HG03469 (cell line): ENCODE results near the gene ICAM4.
"Not testable (repeated sequence)": the region's sequence is repeated elsewhere in the genome, so short reads cannot be mapped to it uniquely, and the experiment has no call there.

ENCODE experiments used
- ATAC-seq: cut with Tn5 transposase; IDR thresholded peaks from one replicate; pipeline ENCODE4 v1.9.1; 2021; ENCODE audit warnings: mild to moderate bottlenecking, moderate library complexity, moderate number of reproducible peaks; ENCODE audit not compliant: unreplicated experiment

ICAM4 gene, protein sequence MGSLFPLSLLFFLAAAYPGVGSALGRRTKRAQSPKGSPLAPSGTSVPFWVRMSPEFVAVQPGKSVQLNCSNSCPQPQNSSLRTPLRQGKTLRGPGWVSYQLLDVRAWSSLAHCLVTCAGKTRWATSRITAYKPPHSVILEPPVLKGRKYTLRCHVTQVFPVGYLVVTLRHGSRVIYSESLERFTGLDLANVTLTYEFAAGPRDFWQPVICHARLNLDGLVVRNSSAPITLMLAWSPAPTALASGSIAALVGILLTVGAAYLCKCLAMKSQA

GRCh38 chr19:10286803-10287737 is at the start of gene ICAM4:
ICAM4 (plus strand) TSS chr19:10286955; CDS start chr19:10287013, 58 bp downstream.
- no peak for ATAC-seq

DNA sequence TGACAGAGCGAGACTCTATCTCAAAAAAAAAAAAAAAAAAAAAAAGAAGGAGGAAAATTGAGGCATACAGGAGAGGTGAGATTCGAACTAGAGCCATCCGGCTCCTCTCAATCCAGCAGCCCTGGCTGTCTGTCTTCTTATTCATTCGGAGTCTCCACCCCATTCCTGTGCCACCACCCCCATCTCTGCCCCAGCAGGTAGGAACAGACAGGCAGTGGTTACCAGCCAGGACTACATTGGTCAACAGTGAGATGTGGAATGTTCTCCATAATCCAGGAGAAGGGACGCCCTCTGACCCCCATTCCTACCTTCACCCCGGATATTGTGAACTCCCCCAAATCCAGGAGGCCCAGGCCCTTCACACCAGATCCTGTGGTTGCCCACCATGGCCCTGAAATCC is 49.1 kb upstream of the ICAM4 start:
- no peak for ATAC-seq

DNA sequence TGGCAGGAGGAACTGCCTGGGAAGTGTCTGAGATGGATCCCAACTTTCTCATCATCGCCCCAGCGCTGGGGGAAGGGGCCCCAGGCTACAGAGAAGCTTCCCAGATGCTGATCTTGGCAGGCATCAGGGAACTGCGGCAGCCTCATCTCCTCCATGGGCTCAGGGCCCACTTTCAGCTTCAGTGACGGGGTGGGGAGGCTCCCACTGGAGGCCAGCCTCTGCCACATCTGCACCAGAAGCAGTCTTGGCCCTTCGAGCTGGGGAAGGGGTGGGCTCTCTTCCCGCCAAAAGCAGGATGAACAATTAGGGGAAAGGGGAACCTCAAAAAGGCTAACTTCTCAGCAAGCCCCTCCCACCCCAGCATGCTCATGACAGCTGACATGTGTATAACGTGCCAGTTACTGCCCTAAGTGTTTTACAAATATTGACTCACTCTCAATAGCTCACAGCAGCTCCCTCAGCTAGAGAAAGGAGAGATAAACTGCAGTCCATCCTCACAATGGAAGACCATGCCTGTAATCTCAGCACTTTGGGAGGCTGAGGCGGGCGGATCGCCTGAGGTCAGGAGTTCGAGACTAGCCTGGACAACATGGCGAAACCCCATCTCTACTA is 48.5 kb upstream of the ICAM4 start:
- ATAC-seq, result no peak

DNA sequence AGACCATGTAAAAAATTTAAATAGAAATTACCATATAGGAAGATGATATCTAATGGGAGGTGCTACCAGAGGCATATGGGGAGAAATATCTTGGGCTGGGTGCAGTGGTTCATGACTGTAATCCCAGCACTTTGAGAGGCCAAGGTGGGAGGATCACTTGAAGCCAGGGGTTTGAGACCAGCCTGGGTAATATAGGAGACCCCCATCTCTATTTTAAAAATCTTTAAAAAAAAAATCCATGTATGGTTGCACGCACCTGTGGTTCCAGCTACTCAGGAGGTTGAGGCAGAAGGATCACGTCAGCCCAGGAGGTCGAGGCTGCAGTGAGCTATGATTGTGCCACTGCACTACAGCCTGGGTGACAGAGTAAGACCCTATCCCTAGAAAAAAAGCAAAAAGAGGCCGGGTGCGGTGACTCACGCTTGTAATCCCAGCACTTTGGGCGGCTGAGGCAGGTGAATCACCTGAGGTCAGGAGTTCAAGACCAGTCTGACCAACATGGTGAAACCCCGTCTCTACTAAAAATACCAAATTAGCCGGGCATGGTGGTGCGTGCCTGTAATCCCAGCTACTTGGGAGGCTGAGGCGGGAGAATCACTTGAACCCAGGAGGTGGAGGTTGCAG is 44.8 kb upstream of the ICAM4 start:
- not testable (repeated sequence) for ATAC-seq

DNA sequence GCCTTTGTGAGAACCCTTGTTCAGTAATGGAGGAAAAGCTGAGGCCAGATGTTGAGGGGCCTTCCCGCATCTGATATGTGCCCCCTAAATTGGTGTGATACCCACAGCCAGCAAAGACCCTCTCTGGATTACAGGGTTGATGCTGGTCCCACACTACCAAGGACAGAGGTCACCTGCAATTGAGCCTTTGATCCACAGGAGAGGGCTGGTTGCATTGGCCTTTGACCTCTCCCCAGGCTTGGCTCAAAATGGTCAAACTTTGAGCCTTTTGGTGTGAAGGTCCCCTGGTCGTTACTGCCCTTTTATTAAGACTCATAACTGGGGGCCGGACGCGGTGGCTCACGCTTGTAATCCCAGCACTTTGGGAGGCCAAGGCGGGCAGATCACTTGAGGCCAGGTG is 43.1 kb upstream of the ICAM4 start:
- no peak for ATAC-seq

DNA sequence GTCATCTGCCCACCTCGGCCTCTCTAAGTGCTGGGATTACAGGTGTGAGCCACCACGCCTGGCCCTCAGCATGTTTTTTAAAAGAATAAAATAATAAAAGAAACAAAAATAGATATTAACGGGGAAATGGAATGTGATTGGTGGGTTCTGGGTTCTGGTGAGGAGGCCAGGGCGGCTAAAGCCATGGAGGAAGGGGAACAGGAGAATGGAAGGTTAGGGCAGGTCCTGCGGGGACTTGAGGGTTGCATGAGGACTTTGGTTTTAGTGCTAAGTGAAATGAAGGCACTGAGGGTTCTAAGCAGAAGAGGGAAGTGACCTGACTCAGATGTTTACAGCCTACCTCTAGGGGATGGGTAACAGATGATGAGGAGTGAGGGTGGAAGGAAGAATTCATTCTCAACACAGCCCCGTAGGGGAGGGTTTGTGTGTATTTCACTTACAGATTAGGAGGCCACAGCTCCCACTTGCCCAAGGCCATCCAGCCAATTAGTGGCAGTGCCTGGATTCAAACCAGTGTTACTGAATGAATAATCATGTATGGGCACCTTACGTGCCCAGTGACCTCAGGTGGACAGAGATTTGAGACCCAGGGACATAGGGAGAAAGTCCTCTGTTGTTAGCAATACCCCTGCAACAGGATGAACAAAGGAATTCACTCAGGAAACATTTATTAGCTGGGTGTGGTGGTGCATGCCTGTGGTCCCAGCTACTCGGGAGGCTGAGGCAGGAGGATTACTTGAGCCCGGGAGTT is 41.4 kb upstream of the ICAM4 start:
- ATAC-seq, result no peak

GRCh38 chr19:10246511-10246910 is 40.2 kb upstream of the ICAM4 start:
- no peak for ATAC-seq

DNA sequence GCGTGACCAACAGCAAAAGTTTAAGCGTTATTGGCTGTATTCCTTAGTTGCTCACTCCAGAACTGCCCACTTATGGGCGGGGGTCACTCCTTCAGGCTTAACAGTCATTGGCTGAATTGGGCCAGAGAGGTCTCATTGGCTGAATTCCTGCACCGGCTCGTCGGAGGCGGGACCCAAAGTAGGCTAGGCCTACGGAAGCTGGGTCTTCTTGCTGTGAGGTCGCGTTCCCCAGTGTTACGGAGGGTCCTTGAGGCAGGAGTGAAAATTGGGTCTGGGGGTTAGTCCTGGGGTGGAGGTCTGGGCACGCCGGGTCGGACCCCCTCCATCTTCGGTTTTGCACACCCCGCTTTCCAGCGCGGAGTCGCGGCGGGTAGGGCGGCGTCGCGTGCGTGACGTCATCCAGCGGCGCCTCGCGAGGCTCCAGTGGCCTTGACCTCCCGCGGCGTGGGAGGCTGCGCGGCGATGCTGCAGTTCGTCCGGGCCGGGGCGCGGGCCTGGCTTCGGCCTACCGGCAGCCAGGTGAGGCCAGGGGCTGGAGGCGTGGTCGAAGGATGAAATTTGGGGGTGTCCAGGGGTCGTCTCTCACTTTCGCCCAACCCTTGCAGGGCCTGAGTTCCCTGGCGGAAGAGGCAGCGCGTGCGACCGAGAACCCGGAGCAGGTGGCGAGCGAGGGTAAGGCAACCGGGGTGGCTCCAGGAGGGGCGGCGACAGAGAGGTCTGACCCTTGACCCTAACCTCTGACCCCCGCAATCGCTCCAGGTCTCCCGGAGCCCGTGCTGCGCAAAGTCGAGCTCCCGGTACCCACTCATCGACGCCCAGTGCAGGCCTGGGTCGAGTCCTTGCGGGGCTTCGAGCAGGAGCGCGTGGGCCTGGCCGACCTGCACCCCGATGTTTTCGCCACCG is 34.7 kb upstream of the ICAM4 start, which contains the start of gene MRPL4:
MRPL4 (plus strand) TSS at position 423 of the 903 bp plus-strand sequence; CDS start at position 463, 40 bp downstream.
- ATAC-seq, result peak; percentile 69

DNA sequence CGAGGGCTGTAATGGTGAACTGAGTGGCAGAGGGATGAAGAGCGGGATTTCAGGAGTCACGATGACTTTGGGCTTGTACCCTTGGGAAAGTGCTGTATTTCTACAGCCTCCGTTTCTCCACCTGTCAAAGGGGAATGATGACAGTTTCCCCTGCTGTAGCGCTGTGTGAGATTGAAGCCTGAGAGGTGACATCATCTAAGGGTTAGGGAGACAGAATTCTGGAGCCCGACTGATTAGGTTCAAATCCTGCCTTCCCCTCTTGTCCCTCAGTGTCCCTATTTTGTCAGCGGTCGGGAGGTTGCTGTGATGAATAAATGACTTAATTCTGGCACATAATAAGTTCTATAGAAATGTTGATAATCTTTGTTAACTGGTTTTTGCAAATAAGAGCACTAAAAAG is 34.0 kb upstream of the ICAM4 start:
- no peak for ATAC-seq

DNA sequence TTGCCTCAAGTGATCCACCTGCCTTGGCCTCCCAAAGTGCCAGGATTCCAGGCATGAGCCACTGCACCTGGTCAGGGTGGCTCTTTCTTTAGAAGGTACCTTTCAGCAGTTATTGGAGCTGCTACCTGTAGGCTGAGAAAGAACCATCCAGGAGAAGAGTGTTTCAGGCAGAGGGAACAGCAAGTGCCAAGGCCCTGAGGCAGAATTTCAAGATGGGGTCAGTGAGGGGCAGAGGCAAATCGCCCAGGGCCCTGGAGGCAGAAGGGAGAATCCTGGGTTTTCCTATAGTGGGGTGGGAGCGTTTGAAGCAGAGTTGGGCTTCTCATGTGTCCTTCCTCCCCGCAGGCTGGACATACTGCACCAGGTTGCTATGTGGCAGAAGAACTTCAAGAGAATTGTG is 32.5 kb upstream of the ICAM4 start:
- no peak for ATAC-seq

DNA sequence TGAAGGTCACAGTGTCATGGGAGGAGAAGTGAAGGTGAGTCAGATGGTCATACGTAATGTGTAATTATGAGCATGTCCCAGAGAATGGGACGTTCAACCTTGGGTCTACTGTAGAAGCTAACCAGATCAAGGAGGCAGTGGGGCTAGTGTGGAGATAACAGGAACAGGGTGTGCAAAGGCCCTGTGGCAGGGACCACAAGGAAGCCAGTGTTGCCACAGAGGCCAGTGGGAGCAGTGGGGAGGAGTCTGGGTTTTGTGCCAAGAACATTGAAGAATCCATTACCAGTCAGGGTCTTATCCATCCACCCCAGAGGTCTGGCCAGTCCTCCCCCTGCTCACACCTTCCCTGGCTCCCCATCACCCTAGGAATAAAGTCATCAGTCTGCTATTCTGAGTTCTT is 31.4 kb upstream of the ICAM4 start:
- ATAC-seq, result no peak

DNA sequence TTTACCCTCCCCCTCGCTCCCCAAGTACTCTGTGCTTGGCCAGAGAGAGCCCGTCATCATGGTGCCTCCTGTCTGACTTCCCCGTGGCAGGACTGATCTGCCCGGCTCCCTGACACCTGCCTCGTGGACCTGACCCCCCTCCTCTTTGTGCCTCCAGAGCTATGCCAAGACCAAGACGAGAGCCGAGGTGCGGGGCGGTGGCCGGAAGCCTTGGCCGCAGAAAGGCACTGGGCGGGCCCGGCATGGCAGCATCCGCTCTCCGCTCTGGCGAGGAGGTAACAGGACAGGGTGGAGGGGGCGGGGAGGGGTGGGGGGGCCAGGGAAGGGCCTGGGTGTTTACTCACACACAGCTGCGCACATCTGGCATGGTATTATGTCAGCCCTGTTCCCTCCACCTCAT is 30.2 kb upstream of the ICAM4 start:
- ATAC-seq, result no peak

- no peak for ATAC-seq
Measured at GRCh38 chr19:10256970-10257615, 29.7 kb upstream of the ICAM4 start.

GRCh38 chr19:10258080-10258710 is 28.6 kb upstream of the ICAM4 start:
- no peak for ATAC-seq

GRCh38 chr19:10259162-10259905 is 27.4 kb upstream of the ICAM4 start:
- ATAC-seq, result no peak

- no peak for ATAC-seq
Measured at GRCh38 chr19:10260141-10260584, 26.6 kb upstream of the ICAM4 start.

GRCh38 chr19:10262771-10263170 is 24.0 kb upstream of the ICAM4 start:
- ATAC-seq, result no peak

DNA sequence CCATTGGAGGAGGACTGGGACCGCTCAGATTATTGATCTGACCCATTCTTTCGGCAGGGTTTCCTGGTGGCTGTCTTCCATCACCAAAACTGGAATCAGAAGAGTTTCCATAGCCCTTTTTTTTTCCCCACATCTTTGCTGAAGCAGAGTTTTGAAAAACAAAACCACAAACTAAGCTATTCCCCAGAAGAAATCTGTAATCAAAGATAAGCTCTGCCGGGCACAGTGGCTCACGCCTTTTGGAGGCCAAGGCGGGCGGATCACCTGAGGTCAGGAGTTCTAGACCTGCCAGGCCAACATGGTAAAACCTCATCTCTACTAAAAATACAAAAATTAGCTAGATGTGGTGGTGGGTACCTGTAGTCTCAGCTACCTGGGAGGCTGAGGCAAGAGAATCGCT is 20.0 kb upstream of the ICAM4 start:
- ATAC-seq, result no peak
